DOHH2 (cell line): Measurements from ENCODE around the gene DPP3.

Experiments used
- EZH2phosphoT487 ChIP-seq: fragments of 200-600 bp; sonication (generic); IDR thresholded peaks from 2 replicates; pipeline ENCODE4 v1.6.1; 2017; ENCODE audit warnings: borderline replicate concordance, mild to moderate bottlenecking, antibody characterized with exemption, low read length, moderate library complexity, mixed read lengths
- TF ChIP-seq, protein P1 (sequence below): fragments of 200-600 bp; sonication (generic); IDR thresholded peaks from one replicate; pipeline ENCODE4 v1.5.1; 2014; ENCODE audit warnings: antibody characterized with exemption, mild to moderate bottlenecking, low read depth, low read length; ENCODE audit not compliant: poor library complexity, severe bottlenecking

DNA sequence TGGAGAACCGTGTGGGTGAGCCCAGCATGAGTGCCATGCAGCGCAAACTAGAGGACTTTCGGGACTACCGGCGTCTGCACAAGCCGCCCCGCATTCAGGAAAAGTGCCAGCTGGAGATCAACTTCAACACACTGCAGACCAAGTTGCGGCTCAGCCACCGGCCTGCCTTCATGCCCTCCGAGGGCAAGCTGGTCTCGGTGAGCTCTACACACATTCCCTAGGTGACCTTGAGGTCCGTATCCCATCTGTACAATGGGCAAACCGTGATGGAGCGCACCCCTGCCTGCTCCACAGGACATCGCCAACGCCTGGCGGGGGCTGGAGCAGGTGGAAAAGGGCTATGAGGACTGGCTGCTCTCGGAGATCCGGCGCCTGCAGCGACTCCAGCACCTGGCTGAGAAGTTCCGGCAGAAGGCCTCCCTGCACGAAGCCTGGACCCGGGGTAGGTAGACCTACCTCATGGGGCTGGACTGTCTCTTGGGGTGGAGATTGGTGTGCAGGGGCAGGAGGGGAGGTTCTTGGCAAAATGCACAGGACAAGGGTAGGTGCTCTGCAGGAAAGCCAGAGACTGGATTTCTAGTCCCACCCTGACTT lies 77.6 kb downstream of the DPP3 start:
- TF ChIP-seq, protein P1, sequence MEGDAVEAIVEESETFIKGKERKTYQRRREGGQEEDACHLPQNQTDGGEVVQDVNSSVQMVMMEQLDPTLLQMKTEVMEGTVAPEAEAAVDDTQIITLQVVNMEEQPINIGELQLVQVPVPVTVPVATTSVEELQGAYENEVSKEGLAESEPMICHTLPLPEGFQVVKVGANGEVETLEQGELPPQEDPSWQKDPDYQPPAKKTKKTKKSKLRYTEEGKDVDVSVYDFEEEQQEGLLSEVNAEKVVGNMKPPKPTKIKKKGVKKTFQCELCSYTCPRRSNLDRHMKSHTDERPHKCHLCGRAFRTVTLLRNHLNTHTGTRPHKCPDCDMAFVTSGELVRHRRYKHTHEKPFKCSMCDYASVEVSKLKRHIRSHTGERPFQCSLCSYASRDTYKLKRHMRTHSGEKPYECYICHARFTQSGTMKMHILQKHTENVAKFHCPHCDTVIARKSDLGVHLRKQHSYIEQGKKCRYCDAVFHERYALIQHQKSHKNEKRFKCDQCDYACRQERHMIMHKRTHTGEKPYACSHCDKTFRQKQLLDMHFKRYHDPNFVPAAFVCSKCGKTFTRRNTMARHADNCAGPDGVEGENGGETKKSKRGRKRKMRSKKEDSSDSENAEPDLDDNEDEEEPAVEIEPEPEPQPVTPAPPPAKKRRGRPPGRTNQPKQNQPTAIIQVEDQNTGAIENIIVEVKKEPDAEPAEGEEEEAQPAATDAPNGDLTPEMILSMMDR: no peak
- no peak for TF ChIP-seq EZH2phosphoT487
